Body of pancreas (tissue), 4 donors: ENCODE measurements around the gene MICAL2.

Experiments
- POLR2A ChIP-seq, 3 donors: fragments of 450-650 bp; IDR thresholded peaks; one replicate each; pipeline ENCODE4 v1.6.1; 2016; ENCODE audit warnings: antibody characterized with exemption in 3 of 3, mild to moderate bottlenecking in 2 of 3
- TF ChIP-seq, protein P1 (sequence below), 7 experiments: fragments of 450-650 bp in 4 of 7; fragments of 200-600 bp in 3 of 7; sonication (generic) in 3 of 7; IDR thresholded peaks; one replicate each; pipeline ENCODE4 v1.5.1; 2016 to 2019; ENCODE audit warnings: antibody characterized with exemption in 7 of 7

DNA sequence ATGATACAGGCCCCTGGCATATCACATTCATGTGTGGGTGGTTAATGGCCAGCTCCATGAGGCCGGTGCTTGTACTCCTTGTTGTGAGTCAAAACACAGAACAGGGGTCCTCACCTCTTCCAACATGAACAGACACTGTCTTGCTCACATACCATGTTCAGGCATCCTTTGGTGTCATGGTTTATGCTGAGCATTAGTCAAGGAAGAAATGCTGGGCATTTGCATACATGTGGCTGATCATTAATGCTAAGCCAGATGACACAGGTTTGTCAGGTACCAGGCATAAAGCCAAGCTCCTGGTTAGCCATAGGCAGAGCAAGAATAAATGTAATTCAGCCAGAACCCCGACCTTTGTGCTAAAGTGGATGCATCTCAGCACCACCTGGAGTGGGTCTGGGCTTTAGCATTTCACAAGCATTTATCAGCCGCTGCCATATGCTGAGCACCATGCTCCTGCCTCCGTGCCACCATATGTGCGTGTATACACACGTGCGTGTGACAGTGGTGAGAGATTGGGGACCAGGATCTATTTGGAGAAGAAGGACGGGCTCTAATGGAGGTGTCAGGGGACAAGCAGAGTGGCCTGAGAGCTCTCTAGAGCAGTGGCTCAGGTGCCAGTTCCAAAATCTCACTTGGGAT is 55.0 kb downstream of the MICAL2 start:
- no peak for TF ChIP-seq POLR2A (IDR thresholded peaks at IDR 0.05)
- TF ChIP-seq, protein P1, sequence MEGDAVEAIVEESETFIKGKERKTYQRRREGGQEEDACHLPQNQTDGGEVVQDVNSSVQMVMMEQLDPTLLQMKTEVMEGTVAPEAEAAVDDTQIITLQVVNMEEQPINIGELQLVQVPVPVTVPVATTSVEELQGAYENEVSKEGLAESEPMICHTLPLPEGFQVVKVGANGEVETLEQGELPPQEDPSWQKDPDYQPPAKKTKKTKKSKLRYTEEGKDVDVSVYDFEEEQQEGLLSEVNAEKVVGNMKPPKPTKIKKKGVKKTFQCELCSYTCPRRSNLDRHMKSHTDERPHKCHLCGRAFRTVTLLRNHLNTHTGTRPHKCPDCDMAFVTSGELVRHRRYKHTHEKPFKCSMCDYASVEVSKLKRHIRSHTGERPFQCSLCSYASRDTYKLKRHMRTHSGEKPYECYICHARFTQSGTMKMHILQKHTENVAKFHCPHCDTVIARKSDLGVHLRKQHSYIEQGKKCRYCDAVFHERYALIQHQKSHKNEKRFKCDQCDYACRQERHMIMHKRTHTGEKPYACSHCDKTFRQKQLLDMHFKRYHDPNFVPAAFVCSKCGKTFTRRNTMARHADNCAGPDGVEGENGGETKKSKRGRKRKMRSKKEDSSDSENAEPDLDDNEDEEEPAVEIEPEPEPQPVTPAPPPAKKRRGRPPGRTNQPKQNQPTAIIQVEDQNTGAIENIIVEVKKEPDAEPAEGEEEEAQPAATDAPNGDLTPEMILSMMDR (IDR thresholded peaks at IDR 0.05) = no peak
